ENCODE data around the gene TEX53. TPM values are rescaled to one million over a fixed set of nuclear protein-coding genes. Genes with fewer than 3 reads are reported as not detected.
A peak's percentile ranks its signal among the peaks of the same experiment; 100 is the strongest.

TEX53 gene
- total RNA-seq, 1 experiment from 2014 or later: not detected

DNA sequence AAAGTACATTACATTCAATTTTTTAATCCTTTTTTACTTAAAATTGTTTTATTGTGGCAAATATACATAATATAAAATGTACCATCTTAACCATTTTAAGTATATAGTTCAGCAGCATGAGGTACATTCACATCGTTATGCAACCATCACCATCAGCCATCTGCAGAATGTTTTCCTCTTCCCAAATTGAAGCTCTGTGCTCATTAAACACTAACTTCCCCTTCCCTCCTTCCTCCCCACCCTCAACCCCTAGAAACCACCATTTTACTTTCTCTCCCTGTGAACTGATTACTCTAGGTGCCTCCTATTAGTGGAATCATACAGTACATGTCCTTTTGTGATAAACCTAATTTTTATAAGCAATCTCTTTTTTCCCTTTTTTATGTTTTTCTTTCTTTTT lies 15.6 kb downstream of the TEX53 start:
- DNase-seq (ENCODE audit: low read depth): no peak

DNA sequence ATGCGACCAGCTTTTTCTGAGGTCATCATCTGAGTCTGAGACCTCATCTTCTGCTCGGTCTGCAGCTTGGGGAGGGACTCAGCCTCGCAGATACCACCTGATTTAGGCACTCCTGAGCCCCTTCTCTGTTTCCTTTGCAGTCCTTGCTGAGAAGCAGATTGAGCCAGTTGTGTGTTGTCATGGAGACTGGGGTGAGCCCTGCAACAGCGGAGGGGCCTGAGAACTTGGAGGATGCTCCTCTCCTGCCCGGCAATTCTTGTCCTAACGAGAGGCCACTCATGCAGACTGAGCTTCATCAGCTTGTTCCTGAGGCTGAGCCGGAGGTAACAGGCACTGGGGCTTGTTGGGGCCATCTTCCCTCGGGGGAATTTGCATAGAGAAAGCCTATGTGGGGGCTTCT lies 19.2 kb downstream of the TEX53 start:
- no peak for DNase-seq (ENCODE audit: low read depth)

DNA sequence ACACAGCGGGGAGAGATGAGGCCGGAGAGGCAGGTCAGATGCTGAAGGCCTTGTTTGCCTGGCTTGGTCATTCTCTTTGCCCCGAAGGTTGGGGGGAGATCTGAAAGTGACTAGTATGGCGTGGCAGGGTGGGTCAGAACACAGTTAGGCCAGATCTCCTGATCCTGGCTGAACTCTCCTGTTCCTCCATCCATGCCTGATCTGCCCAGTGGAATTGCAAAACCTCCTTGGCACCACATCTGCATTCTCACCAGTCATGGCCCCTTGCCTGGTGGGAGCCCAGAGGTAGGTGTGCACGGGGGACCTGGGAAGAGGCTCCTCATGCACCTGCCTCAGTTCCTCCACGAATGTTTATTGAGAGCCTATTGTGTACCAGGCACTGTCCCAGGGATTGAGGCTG lies 23.2 kb downstream of the TEX53 start:
- DNase-seq (ENCODE audit: low read depth): no peak

DNA sequence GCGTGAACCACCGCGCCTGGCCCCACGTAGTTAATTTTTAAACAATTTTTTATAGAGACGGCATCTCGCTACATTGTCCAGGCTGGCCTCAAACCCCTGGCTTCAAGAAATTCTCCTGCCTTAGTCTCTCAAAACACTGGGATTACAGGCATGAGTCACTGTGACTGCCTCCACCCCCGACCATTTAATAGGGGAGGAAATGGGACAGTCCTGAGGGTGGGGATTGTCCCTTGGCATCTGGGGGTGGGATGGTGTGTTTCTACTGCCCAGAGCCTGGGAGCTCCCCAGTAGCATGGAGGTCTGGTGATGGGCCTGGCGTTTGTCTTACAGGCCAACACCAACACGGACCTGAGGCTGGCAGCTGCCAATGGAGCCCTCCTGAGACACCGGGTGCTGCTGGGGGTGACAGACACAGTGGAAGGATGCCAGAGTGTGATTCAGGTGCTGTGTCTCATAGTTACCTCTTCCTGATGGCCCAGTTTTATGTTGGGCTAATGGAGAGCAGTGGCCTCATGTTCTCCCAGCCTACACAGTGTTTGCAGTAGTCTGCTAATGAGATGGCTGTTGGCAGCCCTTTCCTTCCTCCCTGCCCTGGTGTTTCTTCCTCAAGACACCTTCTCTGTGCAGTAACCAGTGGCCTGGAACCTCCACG lies 24.0 kb downstream of the TEX53 start:
- no peak for DNase-seq (ENCODE audit: low read depth)

DNA sequence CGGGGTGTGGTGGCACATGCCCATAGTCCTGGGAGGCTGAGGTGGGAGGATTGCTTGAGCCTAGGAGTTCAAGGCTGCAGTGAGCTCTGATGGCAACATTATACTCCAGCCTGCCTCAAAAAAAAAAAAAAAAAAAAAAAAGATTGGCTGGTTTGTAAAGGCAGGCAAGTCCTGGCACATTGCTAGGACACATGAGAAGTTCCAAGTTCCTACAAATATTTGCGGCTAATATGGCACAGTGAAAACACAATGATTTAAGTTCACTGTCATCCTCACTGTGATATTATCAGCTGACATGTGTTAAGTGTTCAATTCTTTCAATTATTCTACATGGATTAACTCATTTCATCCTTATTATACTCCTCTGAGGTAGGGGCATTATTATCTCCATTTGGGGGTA lies 26.4 kb downstream of the TEX53 start:
- no peak for DNase-seq (ENCODE audit: low read depth)

DNA sequence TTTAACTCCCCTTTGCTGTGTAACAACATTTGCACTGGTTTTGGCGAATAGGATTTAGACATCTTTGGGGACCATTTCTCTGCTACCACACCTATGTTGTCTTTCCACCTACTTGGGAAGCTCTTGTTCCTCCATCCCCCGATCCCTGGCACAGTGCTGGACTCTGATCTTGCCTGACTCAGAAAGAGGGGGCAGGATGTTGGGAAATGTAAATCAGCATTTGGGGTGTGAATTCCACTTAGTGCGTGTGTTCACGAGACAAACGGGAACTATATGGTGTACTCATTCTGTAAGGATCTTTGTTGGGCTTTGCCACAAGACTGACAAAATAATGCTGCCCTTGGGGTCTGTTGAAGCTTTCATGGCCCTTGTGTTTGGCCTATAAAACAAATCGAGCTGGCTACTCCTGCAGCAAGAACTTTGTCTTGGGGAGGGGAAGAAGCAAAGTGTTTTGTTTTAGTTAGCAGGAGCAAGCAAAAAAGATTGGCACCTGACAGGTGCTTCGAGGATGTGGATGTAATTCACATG lies 28.0 kb downstream of the TEX53 start:
- DNase-seq (ENCODE audit: low read depth): no peak

DNA sequence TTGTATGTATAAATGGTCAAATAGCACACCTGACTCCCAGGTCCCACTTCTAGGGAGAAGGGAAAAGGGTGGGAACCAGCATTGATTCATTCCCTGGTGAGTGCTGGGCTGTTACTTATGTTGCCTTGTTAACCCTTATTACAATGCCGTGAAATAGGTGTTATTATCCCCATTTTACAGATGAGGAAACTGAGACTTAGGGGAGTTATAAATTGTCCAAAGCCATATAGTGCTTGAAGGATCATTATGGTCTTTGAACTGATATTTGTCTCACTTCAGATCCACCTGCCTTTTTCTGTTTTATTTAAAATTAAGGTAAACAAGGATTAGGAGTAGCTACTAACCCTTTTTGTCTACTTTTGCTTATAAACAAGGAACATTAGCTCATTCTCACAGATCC lies 30.1 kb downstream of the TEX53 start:
- DNase-seq (ENCODE audit: low read depth): no peak

DNA sequence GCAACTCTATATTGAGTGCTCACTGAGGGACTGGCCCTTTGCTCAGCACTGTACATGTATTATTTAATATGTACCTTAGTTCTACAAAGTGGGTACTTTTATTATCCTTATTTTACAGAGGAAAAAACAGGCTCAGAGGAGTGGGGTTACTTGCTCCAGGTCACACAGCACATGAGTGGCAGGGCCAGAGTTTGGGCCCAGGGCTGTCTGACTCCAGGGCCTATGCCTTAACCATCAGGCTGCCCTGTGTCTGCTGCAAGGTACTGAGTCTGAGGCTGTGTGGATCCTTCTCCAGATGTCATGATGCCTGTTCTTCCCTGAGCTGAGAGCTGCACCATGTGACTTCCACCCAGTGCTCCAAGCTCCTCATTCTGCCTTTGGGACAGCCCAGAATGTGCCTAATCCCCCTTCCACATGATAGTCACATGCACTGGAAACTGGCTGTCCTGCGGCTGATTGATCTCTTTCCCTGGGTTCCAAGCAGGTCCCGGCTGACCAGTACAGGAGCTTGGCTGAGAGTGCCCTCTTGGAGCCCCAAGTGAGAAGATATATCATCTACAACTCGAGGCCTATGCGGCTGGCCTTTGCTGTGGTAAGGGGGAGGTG lies 31.1 kb downstream of the TEX53 start:
- no peak for DNase-seq (ENCODE audit: low read depth)

DNA sequence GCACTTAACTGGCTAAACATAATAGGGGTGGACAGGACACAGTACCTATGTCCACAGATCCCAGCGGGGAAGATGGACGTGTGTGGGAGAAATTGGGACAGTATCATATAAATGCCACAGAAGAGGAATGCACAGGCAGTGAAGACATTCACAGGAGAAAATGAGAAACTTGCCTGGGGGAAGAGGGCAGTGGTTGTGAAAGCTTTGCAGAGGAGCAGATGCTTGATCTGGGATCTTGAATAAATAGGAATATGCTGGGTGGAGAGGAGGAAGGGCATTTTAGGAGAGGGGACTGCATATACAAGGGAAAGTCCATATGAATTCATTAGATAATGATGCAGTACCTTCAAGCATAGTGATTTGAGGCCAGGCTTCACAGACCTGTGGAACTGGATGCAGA lies 32.9 kb downstream of the TEX53 start:
- DNase-seq (ENCODE audit: low read depth): no peak

DNA sequence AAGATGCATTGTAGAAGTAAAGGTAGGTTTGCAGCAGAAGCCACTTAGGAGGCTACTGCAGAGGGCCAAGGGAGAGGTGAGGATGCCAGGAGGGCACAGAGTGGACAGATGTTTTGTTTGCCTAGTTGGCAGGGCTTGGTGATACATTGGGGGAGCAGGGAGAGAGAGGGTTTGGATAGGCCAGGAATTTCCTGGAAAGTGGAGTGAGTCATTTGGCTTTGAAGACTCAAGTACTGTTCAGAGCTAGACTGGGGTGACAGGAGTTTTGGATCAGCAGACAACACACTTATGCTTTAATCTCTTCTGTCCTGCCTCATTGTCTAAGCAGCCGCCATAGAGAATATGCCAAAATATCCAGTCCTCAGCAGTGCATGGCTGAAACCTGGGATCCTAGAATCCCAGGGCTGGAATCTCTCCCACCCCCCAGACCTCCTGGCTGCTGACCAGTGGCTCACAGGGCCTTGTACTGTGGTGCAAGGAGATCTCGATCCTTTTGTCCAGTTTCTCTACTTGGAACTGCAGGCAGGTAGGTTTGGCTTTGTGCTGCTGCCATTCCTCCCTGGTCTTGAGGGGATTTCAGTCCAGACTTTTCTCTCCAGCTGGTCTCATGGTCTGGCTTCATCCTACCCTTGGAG lies 35.5 kb downstream of the TEX53 start:
- DNase-seq (ENCODE audit: low read depth): peak; percentile 84

DNA sequence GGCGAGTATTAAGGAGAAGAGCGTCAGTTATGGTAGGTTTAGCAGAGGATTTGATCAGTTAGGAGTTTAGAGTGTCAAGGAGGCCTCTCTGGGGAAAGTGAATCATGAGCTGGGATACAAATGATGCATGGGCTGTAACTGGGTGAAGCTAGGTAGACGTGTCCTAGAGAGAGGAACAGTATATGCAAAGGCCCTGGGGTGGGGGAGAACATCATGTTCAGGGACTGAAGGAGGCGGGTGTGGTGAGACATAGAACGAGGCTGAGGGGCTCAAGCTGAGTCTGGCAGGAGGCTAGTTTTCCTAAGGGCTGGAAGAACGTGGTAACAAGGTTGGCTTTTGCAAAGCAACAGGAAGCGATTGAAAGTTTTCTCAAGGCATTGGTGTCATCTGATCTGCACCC lies 36.0 kb downstream of the TEX53 start:
- no peak for DNase-seq (ENCODE audit: low read depth)

DNA sequence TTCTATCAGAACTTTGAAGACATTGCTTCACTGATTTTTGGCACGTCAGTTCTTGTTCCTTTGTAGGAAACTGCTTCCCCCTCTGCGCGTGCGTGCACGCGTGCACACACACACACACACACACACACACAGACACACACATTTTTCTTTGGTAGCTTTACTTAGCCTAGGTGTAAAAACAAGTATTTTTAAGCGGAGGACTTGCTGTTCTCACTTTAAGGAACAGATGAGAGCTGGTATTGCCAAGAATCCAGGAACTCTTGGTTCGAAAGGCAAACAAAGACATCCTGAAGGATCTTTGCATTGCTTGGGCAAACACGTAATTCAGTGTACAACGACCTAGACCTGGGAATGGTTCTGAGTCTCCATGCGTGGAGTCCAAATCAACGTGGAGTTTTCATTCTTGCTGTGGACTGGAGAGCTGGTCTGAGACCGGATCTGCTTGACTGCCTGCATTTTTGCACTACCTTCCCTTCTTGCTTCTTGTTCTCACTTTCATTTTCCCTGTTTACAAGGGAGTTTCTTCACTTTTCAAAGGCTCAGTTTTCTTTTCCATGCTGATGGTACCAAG lies 38.3 kb downstream of the TEX53 start:
- DNase-seq (ENCODE audit: low read depth): no peak

DNA sequence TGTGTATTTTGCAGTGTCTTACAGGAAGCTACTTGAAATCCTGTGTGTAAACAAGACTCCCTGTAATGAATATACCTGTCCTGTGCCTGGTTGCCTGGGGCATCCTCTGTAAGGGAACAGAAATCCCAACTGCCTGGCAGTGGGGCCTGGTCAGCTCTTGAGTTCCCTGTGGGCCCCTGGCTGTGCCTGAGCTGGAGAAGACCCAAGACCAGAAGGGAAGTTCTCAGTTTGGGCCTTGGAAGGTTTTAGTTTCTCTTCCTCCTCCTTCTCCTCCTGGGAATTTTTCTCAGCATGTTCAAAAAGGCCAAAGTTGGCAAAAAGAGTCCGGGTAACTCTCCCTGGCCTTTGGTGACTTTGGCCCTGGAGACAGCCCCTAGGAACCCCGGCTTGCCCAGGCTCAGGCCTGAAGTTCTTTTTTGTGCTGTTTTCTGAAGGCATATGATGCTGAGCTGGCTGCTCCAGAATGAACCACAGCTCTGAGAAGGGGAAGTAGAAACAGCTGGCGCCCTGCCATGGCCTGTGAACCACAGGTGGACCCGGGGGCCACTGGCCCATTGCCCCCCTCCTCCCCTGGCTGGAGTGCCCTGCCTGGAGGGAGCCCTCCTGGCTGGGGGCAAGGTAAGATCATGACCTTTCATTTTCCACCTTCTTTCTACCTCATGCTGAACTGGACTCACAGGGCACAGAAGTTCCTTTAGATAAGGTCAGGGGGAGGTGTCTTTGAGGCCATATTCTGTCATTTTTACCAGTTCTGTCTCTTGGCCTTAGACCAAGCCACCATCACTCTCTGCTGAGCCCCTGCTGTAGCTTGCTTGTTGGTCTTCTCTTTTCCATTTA lies 40.7 kb downstream of the TEX53 start:
- no peak for DNase-seq (ENCODE audit: low read depth)

DNA sequence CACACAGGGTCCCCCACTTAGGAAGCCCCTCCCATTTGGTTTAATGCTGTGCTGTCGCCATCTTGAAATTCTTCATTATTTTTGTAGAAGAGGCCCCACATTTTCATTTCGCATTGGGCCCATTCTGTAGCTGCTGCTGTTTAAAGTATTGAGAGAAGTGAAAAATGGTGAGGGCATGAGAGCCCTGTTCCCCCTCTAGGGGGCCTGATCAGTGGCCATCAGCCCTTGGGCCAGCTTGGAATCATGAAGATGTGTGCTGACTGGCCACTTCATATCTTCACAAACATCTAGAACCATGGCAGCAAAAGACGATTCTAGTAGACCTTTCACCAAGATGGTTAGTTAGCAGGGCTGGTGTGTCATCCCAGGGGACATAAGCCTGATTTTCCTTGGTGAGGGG lies 43.2 kb downstream of the TEX53 start:
- no peak for DNase-seq (ENCODE audit: low read depth)

DNA sequence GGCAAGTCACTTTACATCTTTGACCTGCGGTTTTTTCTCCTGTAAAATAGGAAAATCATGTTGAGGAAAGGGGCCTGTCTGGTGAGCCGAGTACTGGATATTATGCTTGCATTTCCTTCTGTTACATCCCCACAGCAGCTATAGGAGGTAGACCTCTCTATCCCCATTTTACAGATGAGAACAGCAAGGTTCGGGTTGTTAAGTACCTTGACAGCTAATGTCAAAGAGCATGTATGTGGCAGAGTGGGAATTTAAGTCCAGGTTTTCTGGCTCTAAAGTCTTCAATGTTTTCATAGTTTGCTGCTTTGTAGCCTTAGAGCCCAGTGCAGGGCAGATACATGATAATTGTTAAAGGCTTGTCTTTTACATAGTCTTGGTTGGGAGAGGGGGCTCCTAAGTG lies 43.7 kb downstream of the TEX53 start:
- DNase-seq (ENCODE audit: low read depth): no peak

DNA sequence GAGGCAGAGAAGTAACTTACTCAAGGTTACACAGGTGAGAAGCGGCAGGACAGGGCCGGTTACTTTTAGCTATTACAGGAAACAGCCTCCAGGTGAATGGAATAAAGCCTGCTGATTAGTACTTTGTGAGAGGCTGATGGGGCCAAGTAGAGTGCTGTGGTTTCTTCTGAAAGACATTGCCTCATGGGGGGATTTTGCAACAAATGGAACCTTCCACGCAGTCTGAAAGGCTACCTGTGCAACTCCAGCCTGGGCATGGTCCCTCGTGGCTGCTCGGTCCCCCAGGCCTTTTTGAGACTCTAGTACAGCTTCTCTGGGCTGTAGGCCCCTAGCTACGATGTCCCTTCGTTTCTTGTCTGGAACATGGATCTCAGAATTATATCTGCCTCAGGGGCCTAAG lies 44.5 kb downstream of the TEX53 start:
- no peak for DNase-seq (ENCODE audit: low read depth)

DNA sequence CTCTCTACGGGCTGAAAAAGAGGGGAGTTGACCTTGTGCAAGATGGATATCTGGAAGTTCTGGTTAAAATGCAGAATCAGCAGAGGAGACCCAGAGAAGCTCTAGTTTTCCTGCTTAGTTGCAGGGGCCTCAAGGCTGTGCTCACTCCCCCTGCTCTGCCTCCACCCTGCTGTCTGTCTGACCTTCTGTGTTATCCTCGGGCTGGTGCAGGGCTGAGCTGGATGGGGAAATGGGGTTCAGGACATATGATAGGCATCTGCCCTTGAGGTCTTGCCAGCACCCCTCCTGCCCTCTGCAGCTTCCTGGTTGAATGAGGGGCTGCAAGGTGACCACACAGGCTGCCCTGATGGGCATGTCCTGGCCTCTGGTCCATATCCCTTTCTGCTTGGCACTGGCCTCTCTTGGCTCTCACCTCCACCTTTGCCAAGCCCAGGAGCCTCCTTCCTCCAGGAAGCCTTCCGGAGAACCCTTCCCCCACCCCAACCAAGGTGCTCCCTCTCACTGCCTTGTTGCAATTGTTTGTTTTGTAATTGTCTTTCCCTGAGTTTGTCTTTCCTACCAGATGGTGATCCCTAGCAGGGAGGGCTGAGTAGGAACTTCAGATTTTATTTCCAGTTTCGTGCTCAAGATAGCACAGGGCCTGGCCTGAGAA lies 45.2 kb downstream of the TEX53 start:
- DNase-seq (ENCODE audit: low read depth): no peak

DNA sequence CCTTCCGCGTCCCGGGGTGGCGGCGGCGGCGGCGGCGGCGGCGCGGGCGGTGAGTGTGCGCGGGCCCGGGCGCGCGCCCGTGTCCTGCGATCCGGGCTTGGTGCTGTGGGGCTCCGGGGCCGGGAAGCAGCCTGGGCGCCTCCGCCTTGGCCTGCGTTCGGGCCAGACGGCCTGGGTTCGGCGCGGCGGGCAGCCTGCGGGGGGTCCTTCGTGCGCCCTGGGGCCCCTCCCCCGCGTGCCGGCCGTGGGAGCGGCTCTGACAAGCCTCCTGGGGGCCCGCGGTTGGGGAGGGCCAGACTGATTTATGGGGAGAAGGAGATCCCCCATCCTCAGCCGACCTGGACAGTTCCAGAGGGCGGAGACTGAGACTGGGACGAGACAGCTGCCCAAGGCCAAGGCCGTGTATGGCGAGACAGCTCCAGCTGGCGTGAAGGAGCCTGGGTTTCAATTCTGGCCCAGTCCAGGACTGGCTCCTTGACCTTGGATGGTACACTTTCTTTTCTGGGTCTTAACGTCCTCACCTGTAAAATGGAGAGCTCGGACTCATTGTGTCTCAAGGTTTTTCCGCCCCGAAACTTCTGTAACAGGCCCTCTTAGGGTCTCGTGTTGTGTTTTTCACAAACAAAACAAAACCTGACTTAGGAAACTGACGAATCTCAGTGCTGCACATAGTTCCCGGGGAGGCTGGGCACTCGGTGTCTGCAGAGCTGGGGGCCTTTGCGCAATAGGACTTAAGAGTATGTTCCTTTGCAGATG lies 45.9 kb downstream of the TEX53 start:
- peak; percentile 72 for DNase-seq (ENCODE audit: low read depth)

DNA sequence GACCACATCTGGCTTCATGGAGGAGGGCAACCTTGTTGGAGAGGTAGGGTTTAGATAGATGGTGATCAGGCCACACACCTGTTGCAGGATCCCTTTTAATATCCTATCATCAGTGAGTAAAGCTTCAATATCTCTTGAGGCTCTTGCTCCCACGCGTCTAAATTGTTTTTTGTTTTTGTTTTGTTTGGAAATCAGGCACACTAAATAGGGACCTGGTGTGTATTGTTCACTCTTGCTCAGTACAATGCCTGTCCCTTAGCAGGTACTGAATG lies 49.1 kb downstream of the TEX53 start:
- DNase-seq (ENCODE audit: low read depth): no peak

DNA sequence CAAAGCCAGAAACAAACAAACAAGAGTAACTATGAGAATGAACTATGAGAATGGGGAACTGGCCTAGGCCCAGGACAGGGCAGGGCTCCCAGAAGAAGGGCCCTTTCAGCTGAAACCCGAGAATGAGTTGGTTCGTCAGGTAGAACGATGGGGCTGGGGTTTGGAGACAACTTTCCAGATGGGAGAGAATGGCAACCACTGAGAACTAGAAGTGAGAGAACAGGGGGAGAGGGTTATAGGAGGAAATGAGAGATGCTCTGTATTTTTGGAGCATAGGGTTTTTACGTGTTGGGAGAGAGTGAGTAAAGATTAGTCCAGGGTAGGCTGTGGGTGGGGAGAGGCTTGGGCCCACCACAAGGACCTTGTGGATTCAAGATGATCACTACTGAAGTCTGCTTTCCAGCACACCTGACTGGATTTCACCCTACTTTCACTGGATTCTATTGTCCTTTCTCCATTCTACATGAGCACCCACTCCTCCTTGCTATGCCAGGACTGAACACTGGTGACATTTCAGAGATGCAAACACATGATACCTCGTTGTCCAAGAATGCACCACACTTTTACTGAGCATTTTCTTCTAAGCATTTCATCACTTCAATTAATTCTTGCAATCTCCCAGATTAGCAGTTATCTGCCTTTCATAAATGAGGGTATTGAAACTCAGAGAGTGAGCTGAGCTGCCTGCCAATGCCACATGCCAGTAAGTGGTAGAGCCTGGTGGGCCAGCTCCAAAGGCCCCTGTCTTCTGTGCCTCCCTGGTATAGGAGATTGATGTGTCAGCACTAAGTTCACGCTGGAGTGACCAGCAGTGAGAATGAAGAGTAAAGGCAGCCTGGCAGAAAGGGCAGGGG lies 49.7 kb downstream of the TEX53 start:
- DNase-seq (ENCODE audit: low read depth): no peak

Measured in LHCN-M2 (cell line).